Kidney (tissue), 14 donors: ENCODE results near the gene SCAF1. TPM values are rescaled to one million over a fixed set of nuclear protein-coding genes. Genes with fewer than 3 reads are reported as not detected.

ENCODE experiments used
- DNase-seq, 5 donors: peaks; one replicate each; pipeline ENCODE4 v3.0.0-alpha.2; 2013 to 2020
- FAIRE-seq: peaks from 2 replicates; lab custom pipeline; 2012; peaks lifted over from hg19 to GRCh38; lab: Jason Lieb, UNC
- H3K27ac ChIP-seq, 2 donors: one replicate each; pipeline ENCODE4 v1.7.0; 2013; ENCODE audit warnings: low read depth in 2 of 2, low read length in 2 of 2, inconsistent platforms in 1 of 2
- H3K27me3 ChIP-seq: one replicate; pipeline ENCODE4 v1.7.1; 2013; ENCODE audit warnings: low read length, inconsistent platforms; ENCODE audit not compliant: control insufficient read depth, insufficient read depth
- H3K36me3 ChIP-seq, 3 donors: one replicate each; pipeline versions ENCODE4 v1.7.0 to v1.7.1; 2013; ENCODE audit warnings: low read length in 3 of 3, control low read depth in 1 of 3, inconsistent platforms in 1 of 3; ENCODE audit not compliant: insufficient read depth in 3 of 3, control insufficient read depth in 2 of 3
- H3K4me1 ChIP-seq, 3 donors: one replicate each; pipeline versions ENCODE4 v1.7.0 to v1.7.1; 2013; ENCODE audit warnings: low read length in 3 of 3, inconsistent platforms in 1 of 3, low read depth in 1 of 3; ENCODE audit not compliant: control insufficient read depth in 2 of 3, insufficient read depth in 2 of 3
- H3K4me3 ChIP-seq, 3 donors: one replicate each; pipeline versions ENCODE4 v1.7.0 to v1.8.1; 2013; ENCODE audit warnings: low read length in 3 of 3, control low read depth in 1 of 3, inconsistent platforms in 1 of 3
- H3K9ac ChIP-seq, 3 donors: one replicate each; pipeline versions ENCODE4 v1.7.0 to v1.7.1; 2013; ENCODE audit warnings: low read length in 3 of 3, control low read depth in 1 of 3, inconsistent platforms in 1 of 3
- H3K9me3 ChIP-seq, 3 donors: one replicate each; pipeline versions ENCODE4 v1.7.0 to v1.7.1; 2013; ENCODE audit warnings: low read length in 3 of 3, control low read depth in 1 of 3, inconsistent platforms in 1 of 3; ENCODE audit not compliant: control insufficient read depth in 2 of 3, insufficient read depth in 1 of 3
- intact Hi-C: fragments of 100-400 bp; cut with DNase I; formaldehyde crosslinking; loops from one replicate; pipeline ENCODE4 v1.11.1; 2022
- polyA plus RNA-seq: library from polyadenylated mRNA; stranded (reverse); fragments of 350-450 nt; fragmentation: Illumina TruSeq; extraction: RNeasy Lipid Tissue Mini Kit (QIAGEN cat#74804); gene quantifications from one replicate; pipeline ENCODE4 v1.2.3, GENCODE V29; 2014; ENCODE audit warnings: low read depth, low replicate concordance; ENCODE audit not compliant: insufficient read depth
- total RNA-seq: library from RNA; stranded (reverse); fragmentation: NEBNext Ultra II Directional; extraction: Animal tissue kit (Norgen Biotek cat#: 25700); gene quantifications from one replicate; pipeline ENCODE4 v1.2.1, GENCODE V29; 2021
- TF ChIP-seq, protein P1 (sequence below): IDR thresholded peaks from 3 replicates; pipeline ENCODE4 v1.5.1; 2012; ENCODE audit warnings: mild to moderate bottlenecking, moderate library complexity, borderline replicate concordance; ENCODE audit not compliant: insufficient read depth; ENCODE audit errors: extremely low read depth
- donor health status: control.
- donor health status: control.
- donor health status: control.
- donor health status: control.
- donor health status: control.
- donor health status: DM: yes; HTN: yes; CAD: no.
- donor health status: Normal renal cell carcinoma (clear cell type).

SCAF1 gene
- total and polyA plus RNA-seq, 2 donors from 2014 or later = 18.1 to 69.0 TPM

DNA sequence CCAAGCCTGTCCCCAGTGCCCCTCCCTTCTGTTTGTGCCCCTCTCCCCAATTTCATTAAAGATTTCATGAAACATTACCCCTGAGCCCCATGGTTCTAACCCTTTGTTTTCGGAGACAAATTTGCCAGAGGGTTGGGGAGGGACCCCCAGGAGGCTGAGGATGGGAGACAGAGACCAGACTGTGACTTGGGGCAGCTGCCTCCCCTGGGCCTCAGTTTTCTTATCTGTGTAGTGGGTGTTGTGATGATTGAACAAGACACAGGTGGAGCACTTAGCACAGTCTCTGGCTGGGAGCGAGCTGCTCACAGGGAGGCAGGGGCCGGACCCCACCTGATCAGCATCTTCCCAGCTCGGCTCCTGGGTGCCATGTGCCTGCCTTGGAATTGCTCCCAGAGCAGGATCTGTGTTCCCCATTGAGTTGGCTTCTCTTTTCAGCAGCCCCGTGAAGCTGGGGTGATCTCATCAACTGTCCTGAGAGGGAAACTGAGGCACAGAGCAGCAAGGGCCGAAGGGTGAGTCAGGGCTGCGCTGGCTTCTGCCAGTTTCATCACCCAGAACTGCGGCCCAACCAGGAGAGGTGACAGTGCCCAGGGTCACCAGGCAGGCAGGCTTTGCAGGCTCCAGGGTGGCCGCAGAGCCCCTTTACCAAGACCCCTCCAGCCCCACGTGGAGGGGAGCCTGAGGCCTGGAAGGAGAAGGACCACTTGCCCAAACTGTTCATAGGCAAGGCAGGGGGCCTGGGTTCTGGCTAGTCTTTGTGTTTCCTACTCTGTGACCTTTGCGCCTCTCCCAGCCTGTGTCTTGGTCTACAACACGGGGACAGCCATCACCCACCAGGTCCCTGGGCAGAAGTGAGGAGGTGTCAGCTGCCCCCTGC lies 16.8 kb downstream of the SCAF1 start:
- Histone ChIP-seq H3K9me3 (no peaks in the 10 kb centered on the region), H3K9ac (no peak overlapping the region), H3K27ac (no peak overlapping the region), H3K27me3 (no peaks in the 10 kb centered on the region), H3K4me3 (no peak overlapping the region), H3K4me1 (peaks cover 0 to 1% (median 0%) of the 10 kb centered on the region in 3 donors), H3K36me3 (peaks cover 2 to 57% (median 24%) of the 10 kb centered on the region in 3 donors)
- FAIRE-seq (no peak), DNase-seq (peak in 1 of 5 donors; percentile 60)
- TF ChIP-seq, protein P1, sequence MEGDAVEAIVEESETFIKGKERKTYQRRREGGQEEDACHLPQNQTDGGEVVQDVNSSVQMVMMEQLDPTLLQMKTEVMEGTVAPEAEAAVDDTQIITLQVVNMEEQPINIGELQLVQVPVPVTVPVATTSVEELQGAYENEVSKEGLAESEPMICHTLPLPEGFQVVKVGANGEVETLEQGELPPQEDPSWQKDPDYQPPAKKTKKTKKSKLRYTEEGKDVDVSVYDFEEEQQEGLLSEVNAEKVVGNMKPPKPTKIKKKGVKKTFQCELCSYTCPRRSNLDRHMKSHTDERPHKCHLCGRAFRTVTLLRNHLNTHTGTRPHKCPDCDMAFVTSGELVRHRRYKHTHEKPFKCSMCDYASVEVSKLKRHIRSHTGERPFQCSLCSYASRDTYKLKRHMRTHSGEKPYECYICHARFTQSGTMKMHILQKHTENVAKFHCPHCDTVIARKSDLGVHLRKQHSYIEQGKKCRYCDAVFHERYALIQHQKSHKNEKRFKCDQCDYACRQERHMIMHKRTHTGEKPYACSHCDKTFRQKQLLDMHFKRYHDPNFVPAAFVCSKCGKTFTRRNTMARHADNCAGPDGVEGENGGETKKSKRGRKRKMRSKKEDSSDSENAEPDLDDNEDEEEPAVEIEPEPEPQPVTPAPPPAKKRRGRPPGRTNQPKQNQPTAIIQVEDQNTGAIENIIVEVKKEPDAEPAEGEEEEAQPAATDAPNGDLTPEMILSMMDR = no peak
- intact Hi-C loops = no loop called here

GRCh38 chr19:49660338-49660961 lies 18.4 kb downstream of the SCAF1 start:
- FAIRE-seq = no peak
- Histone ChIP-seq H3K27ac (no peak overlapping the region), H3K4me3 (no peak overlapping the region), H3K27me3 (no peaks in the 10 kb centered on the region), H3K36me3 (peaks cover 2 to 42% (median 21%) of the 10 kb centered on the region in 3 donors), H3K9me3 (no peaks in the 10 kb centered on the region), H3K9ac (no peak overlapping the region), H3K4me1 (peaks cover 0 to 6% (median 6%) of the 10 kb centered on the region in 3 donors)
- intact Hi-C loops = no loop called here
- DNase-seq = no peak
- TF ChIP-seq, protein P1 = no peak

- intact Hi-C loops = no loop called here
- Histone ChIP-seq H3K4me3 (no peak overlapping the region), H3K27ac (no peak overlapping the region), H3K27me3 (no peaks in the 10 kb centered on the region), H3K4me1 (peaks cover 0 to 13% (median 11%) of the 10 kb centered on the region in 3 donors), H3K36me3 (peaks cover 2 to 30% (median 13%) of the 10 kb centered on the region in 3 donors), H3K9ac (no peak overlapping the region), H3K9me3 (no peaks in the 10 kb centered on the region)
- TF ChIP-seq, protein P1 = no peak
- no peak for FAIRE-seq
- no peak for DNase-seq
Measured at GRCh38 chr19:49662011-49662410, 20.0 kb downstream of the SCAF1 start.
